HepG2 (cell line): ENCODE measurements around the gene SLC25A10. TPM values are rescaled to one million over a fixed set of nuclear protein-coding genes. Genes with fewer than 3 reads are reported as not detected.

ENCODE experiments used
- AGO1 ChIP-seq: fragments of 200-400 bp; formaldehyde crosslinking; IDR thresholded peaks from 2 replicates; pipeline ENCODE4 v1.6.1; 2017; ENCODE audit warnings: mild to moderate bottlenecking, low read depth, low read length, moderate library complexity; ENCODE audit not compliant: poor library complexity, severe bottlenecking
- AGO2 ChIP-seq: fragments of 200-400 bp; formaldehyde crosslinking; optimal IDR thresholded peaks from 2 replicates; pipeline ENCODE3; 2017; ENCODE audit warnings: mild to moderate bottlenecking, low read depth, low read length, moderate library complexity
- CCDC6 ChIP-seq: sonication (generic); formaldehyde crosslinking; IDR thresholded peaks from 2 replicates; pipeline ENCODE4 v1.8.1; 2022; ENCODE audit warnings: mild to moderate bottlenecking, missing genetic modification reagents, moderate library complexity
- EZH2 ChIP-seq: conservative IDR thresholded peaks from 2 replicates; pipeline ENCODE4 v1.6.1; 2012; ENCODE audit warnings: mild to moderate bottlenecking, low read depth, low read length, moderate library complexity
- HNRNPH1 ChIP-seq: fragments of 200-400 bp; formaldehyde crosslinking; optimal IDR thresholded peaks from 2 replicates; pipeline ENCODE3; 2017; ENCODE audit warnings: mild to moderate bottlenecking, low read depth, low read length
- NR3C1 ChIP-seq: sonication (generic); formaldehyde crosslinking; IDR thresholded peaks from 2 replicates; pipeline ENCODE4 v1.4.0; 2020; ENCODE audit warnings: missing genetic modification reagents
- SNAPC2 ChIP-seq: sonication (generic); formaldehyde crosslinking; IDR thresholded peaks from 2 replicates; pipeline ENCODE4 v1.8.1; 2022; ENCODE audit warnings: mild to moderate bottlenecking, missing genetic modification reagents
- ZFP36 ChIP-seq: fragments of 150-350 bp; IDR thresholded peaks from 2 replicates; pipeline ENCODE4 v1.6.1; 2018; ENCODE audit warnings: borderline replicate concordance, low read length, low read depth; ENCODE audit not compliant: partially characterized antibody
- ZFP82 ChIP-seq: sonication (generic); formaldehyde crosslinking; IDR thresholded peaks from 2 replicates; pipeline ENCODE4 v1.5.1; 2020; ENCODE audit warnings: mild to moderate bottlenecking, missing genetic modification reagents, borderline replicate concordance
- ZNF292 ChIP-seq: sonication (generic); formaldehyde crosslinking; IDR thresholded peaks from 2 replicates; pipeline ENCODE4 v1.8.1; 2022; ENCODE audit warnings: mild to moderate bottlenecking, low read depth, missing genetic modification reagents, borderline replicate concordance
- ZNF350 ChIP-seq: sonication (generic); formaldehyde crosslinking; IDR thresholded peaks from 2 replicates; pipeline ENCODE4 v1.4.0; 2020; ENCODE audit warnings: mild to moderate bottlenecking, low read depth, missing genetic modification reagents, borderline replicate concordance
- ZNF430 ChIP-seq: sonication (generic); formaldehyde crosslinking; IDR thresholded peaks from 2 replicates; pipeline ENCODE4 v1.9.0; 2021; ENCODE audit warnings: mild to moderate bottlenecking, missing genetic modification reagents
- ZNF879 ChIP-seq: sonication (generic); formaldehyde crosslinking; IDR thresholded peaks from 2 replicates; pipeline ENCODE4 v1.8.1; 2023; ENCODE audit warnings: missing genetic modification reagents
- ZSCAN12 ChIP-seq: sonication (generic); formaldehyde crosslinking; IDR thresholded peaks from 2 replicates; pipeline ENCODE4 v1.9.0; 2021; ENCODE audit warnings: mild to moderate bottlenecking, missing genetic modification reagents
- polyA plus RNA-seq, 8 experiments: library from polyadenylated mRNA; depleted of rRNA in 3 of 8; stranded (reverse) in 7 of 8; unstranded in 1 of 8; fragments of >200 nt; fragmentation: Illumina TruSeq in 4 of 8; extraction: Trizol in 4 of 8; gene quantifications; 2 replicates each; pipeline versions ENCODE4 v1.2.1 to v1.2.3, GENCODE V29; 2011 to 2016; ENCODE audit warnings: low read depth in 4 of 8, missing spikeins in 1 of 8, mixed read lengths in 1 of 8; ENCODE audit not compliant: insufficient read depth in 1 of 8
- total RNA-seq, 5 experiments: library from RNA; depleted of rRNA; stranded (reverse); fragments of >200 nt; fragmentation: Illumina TruSeq; extraction: Trizol; gene quantifications; 2 replicates each; pipeline ENCODE4 v1.2.3, GENCODE V29; 2016; ENCODE audit warnings: low read depth in 1 of 5
- TF ChIP-seq, protein P1 (sequence below): sonication (generic); formaldehyde crosslinking; IDR thresholded peaks from 2 replicates; pipeline ENCODE4 v1.4.0; 2020; ENCODE audit warnings: missing genetic modification reagents
- TF ChIP-seq, protein P2 (sequence below): IDR thresholded peaks from 2 replicates; pipeline ENCODE4 v1.6.1; 2016; ENCODE audit warnings: missing compliant biosample characterization, missing genetic modification reagents, borderline replicate concordance
- TF ChIP-seq, protein P3 (sequence below): sonication (generic); formaldehyde crosslinking; IDR thresholded peaks from 2 replicates; pipeline ENCODE4 v1.5.0; 2020; ENCODE audit warnings: mild to moderate bottlenecking, missing genetic modification reagents
- TF ChIP-seq, protein P4 (sequence below): IDR thresholded peaks from 2 replicates; pipeline ENCODE4 v1.6.1; 2016; ENCODE audit warnings: mild to moderate bottlenecking, missing biosample characterization, missing genetic modification reagents

SLC25A10 gene
- total and polyA plus RNA-seq, 2 of the 13 experiments (the other 11 are each of a cell fraction or from before 2014, with no cell fraction given): 46.5 to 140 TPM

DNA sequence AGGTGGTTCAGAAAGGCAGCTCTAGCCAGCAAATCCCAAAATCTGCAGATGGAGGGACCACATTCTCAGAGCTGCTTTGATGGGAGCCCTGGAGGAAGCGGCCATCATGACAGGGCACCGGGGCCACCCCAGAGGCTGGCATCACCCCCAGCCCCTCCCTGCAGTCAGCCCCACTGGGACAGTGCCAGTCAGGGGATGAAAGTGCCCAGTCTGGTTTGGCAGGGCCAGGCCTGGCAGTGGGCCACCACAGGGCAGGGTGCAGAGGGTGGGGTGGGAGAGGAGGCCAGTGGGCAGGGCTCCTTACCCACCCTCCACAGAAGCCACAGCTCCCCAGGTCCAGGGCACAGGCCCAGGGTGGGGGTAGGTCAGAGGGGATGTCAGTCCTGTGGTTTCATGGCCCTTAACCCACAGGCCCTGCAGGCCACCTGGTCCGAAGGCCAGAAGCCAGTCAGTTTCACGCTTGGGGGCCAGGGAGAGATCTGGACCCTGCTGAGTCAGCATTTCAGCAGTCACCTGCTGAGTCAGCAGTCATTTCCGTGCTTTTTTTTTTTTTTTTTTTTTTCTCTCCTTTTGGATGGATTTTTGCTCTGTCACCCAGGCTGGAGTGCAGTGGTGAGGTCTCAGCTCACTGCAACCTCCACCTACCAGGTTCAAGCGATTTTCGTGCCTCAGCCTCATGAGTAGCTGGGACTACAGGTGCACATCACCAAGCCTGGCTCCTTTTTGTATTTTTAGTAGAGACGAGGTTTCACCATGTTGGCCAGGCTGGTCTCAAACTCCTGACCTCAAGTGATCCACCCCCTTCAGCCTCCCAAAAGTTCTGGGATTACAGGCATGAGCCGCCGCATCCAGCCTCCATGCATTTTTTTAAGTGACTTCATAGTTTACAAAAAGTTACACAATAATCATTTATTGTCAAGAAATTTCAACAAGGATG lies 10.4 kb downstream of the SLC25A10 start (continued):
- TF ChIP-seq, protein P1, sequence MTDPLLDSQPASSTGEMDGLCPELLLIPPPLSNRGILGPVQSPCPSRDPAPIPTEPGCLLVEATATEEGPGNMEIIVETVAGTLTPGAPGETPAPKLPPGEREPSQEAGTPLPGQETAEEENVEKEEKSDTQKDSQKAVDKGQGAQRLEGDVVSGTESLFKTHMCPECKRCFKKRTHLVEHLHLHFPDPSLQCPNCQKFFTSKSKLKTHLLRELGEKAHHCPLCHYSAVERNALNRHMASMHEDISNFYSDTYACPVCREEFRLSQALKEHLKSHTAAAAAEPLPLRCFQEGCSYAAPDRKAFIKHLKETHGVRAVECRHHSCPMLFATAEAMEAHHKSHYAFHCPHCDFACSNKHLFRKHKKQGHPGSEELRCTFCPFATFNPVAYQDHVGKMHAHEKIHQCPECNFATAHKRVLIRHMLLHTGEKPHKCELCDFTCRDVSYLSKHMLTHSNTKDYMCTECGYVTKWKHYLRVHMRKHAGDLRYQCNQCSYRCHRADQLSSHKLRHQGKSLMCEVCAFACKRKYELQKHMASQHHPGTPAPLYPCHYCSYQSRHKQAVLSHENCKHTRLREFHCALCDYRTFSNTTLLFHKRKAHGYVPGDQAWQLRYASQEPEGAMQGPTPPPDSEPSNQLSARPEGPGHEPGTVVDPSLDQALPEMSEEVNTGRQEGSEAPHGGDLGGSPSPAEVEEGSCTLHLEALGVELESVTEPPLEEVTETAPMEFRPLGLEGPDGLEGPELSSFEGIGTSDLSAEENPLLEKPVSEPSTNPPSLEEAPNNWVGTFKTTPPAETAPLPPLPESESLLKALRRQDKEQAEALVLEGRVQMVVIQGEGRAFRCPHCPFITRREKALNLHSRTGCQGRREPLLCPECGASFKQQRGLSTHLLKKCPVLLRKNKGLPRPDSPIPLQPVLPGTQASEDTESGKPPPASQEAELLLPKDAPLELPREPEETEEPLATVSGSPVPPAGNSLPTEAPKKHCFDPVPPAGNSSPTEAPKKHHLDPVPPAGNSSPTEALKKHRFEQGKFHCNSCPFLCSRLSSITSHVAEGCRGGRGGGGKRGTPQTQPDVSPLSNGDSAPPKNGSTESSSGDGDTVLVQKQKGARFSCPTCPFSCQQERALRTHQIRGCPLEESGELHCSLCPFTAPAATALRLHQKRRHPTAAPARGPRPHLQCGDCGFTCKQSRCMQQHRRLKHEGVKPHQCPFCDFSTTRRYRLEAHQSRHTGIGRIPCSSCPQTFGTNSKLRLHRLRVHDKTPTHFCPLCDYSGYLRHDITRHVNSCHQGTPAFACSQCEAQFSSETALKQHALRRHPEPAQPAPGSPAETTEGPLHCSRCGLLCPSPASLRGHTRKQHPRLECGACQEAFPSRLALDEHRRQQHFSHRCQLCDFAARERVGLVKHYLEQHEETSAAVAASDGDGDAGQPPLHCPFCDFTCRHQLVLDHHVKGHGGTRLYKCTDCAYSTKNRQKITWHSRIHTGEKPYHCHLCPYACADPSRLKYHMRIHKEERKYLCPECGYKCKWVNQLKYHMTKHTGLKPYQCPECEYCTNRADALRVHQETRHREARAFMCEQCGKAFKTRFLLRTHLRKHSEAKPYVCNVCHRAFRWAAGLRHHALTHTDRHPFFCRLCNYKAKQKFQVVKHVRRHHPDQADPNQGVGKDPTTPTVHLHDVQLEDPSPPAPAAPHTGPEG (CRISPR knock-in tag): 0 out of 2 replicates have a peak, but pooled peaks have one; percentile 19
- no peak for TF ChIP-seq ZSCAN12 (CRISPR knock-in tag)
- TF ChIP-seq ZNF879: no peak
- TF ChIP-seq ZNF430 (CRISPR knock-in tag): 0 out of 2 replicates have a peak, but pooled peaks have one; percentile 31
- TF ChIP-seq SNAPC2: 0 out of 2 replicates have a peak, but pooled peaks have one; percentile 26
- TF ChIP-seq AGO2: peak; percentile 100
- no peak for TF ChIP-seq ZNF350 (CRISPR knock-in tag)
- TF ChIP-seq ZFP36: no peak
- peak; percentile 91 for TF ChIP-seq AGO1
- TF ChIP-seq, protein P2, sequence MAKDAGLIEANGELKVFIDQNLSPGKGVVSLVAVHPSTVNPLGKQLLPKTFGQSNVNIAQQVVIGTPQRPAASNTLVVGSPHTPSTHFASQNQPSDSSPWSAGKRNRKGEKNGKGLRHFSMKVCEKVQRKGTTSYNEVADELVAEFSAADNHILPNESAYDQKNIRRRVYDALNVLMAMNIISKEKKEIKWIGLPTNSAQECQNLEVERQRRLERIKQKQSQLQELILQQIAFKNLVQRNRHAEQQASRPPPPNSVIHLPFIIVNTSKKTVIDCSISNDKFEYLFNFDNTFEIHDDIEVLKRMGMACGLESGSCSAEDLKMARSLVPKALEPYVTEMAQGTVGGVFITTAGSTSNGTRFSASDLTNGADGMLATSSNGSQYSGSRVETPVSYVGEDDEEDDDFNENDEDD (CRISPR knock-in tag): no peak
- TF ChIP-seq NR3C1 (CRISPR knock-in tag): no peak
- TF ChIP-seq, protein P3, sequence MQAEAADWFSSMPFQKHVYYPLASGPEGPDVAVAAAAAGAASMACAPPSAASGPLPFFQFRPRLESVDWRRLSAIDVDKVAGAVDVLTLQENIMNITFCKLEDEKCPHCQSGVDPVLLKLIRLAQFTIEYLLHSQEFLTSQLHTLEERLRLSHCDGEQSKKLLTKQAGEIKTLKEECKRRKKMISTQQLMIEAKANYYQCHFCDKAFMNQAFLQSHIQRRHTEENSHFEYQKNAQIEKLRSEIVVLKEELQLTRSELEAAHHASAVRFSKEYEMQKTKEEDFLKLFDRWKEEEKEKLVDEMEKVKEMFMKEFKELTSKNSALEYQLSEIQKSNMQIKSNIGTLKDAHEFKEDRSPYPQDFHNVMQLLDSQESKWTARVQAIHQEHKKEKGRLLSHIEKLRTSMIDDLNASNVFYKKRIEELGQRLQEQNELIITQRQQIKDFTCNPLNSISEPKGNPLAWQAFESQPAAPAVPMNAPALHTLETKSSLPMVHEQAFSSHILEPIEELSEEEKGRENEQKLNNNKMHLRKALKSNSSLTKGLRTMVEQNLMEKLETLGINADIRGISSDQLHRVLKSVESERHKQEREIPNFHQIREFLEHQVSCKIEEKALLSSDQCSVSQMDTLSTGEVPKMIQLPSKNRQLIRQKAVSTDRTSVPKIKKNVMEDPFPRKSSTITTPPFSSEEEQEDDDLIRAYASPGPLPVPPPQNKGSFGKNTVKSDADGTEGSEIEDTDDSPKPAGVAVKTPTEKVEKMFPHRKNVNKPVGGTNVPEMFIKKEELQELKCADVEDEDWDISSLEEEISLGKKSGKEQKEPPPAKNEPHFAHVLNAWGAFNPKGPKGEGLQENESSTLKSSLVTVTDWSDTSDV (CRISPR knock-in tag): 0 out of 2 replicates have a peak, but pooled peaks have one; percentile 49
- TF ChIP-seq ZNF292: 0 out of 2 replicates have a peak, but pooled peaks have one; percentile 22
- TF ChIP-seq, protein P4, sequence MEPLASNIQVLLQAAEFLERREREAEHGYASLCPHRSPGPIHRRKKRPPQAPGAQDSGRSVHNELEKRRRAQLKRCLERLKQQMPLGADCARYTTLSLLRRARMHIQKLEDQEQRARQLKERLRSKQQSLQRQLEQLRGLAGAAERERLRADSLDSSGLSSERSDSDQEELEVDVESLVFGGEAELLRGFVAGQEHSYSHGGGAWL: no peak
- TF ChIP-seq HNRNPH1: no peak
- TF ChIP-seq EZH2: no peak
- 0 out of 2 replicates have a peak, but pooled peaks have one; percentile 23 for TF ChIP-seq CCDC6
- TF ChIP-seq ZFP82 (CRISPR knock-in tag): no peak
